H1 (cell line): Measurements from ENCODE around the gene ZYG11B. TPM values are rescaled to one million over a fixed set of nuclear protein-coding genes. Genes with fewer than 3 reads are reported as not detected.
"Not testable (repeated sequence)": the region's sequence is repeated elsewhere in the genome, so short reads cannot be mapped to it uniquely, and the experiment has no call there.

Experiments
- CTCF ChIA-PET: fragments of 300-600 bp; sonication (Branson Sonifier 250); formaldehyde crosslinking; loops from one replicate; lab custom pipeline; 2021; ENCODE audit not compliant: partially characterized antibody; lab: Charles Lee
- POLR2A ChIA-PET: fragments of 300-600 bp; sonication (Branson Sonifier 250); formaldehyde crosslinking; loops from one replicate; lab custom pipeline; 2021; ENCODE audit warnings: inconsistent platforms; ENCODE audit not compliant: partially characterized antibody; lab: Charles Lee
- DNase-seq, 2 experiments: peaks; one replicate each; pipeline versions ENCODE4 v3.0.0 to v3.0.0-alpha.2; 2010 to 2022; ENCODE audit warnings: low spot score in 2 of 2, low read depth in 1 of 2, mixed read lengths in 1 of 2
- FAIRE-seq: peaks from 2 replicates; lab custom pipeline; 2011; peaks lifted over from hg19 to GRCh38; lab: Jason Lieb, UNC
- H2AFZ ChIP-seq: 2 replicates; pipeline ENCODE4 v1.8.1; 2012; ENCODE audit warnings: low read length, inconsistent platforms
- H2AK5ac ChIP-seq: 2 replicates; pipeline ENCODE4 v1.6.1; 2013; ENCODE audit warnings: low read depth, low read length
- H2BK120ac ChIP-seq: replicated peaks from 2 replicates; pipeline ENCODE3; 2013; ENCODE audit warnings: low read depth, low read length, inconsistent platforms
- H2BK12ac ChIP-seq: 2 replicates; pipeline ENCODE4 v1.6.1; 2013; ENCODE audit warnings: low read depth, low read length
- H2BK15ac ChIP-seq: 2 replicates; pipeline ENCODE4 v1.6.1; 2013; ENCODE audit warnings: low read length
- H2BK20ac ChIP-seq: 2 replicates; pipeline ENCODE4 v1.6.1; 2013; ENCODE audit warnings: low read length
- H2BK5ac ChIP-seq: 2 replicates; pipeline ENCODE4 v1.6.1; 2013; ENCODE audit warnings: low read depth, low read length
- H3K14ac ChIP-seq: 2 replicates; pipeline ENCODE4 v1.6.1; 2013; ENCODE audit warnings: inconsistent platforms; ENCODE audit not compliant: insufficient read length
- H3K18ac ChIP-seq: 2 replicates; pipeline ENCODE4 v1.6.1; 2013; ENCODE audit warnings: low read length; ENCODE audit errors: extremely low read depth
- H3K23ac ChIP-seq: 2 replicates; pipeline ENCODE4 v1.6.1; 2013; ENCODE audit warnings: inconsistent platforms; ENCODE audit not compliant: insufficient read length
- H3K23me2 ChIP-seq: 2 replicates; pipeline ENCODE4 v1.6.1; 2013; ENCODE audit warnings: low read depth, low read length
- H3K27ac ChIP-seq: 2 replicates; pipeline ENCODE4 v1.6.1; 2011; ENCODE audit warnings: low read depth, low read length, inconsistent platforms
- H3K27me3 ChIP-seq, 4 experiments: replicated peaks in 1 of 4; 1 replicate in 1 of 4; 2 replicates in 3 of 4; pipeline versions ENCODE4 v1.6.1 to v1.8.1; 2011 to 2013; ENCODE audit warnings: low read length in 3 of 4, mild to moderate bottlenecking in 3 of 4, inconsistent platforms in 2 of 4, mixed read lengths in 2 of 4, moderate library complexity in 1 of 4; ENCODE audit not compliant: control insufficient read depth in 3 of 4, insufficient read depth in 3 of 4; ENCODE audit errors: extremely low read depth in 1 of 4
- H3K36me3 ChIP-seq, 4 experiments: 2 replicates each; pipeline versions ENCODE4 v1.6.1 to v1.8.1; 2011 to 2013; ENCODE audit warnings: mild to moderate bottlenecking in 4 of 4, low read length in 3 of 4, moderate library complexity in 2 of 4, control low read depth in 1 of 4, inconsistent platforms in 1 of 4; ENCODE audit not compliant: insufficient read depth in 4 of 4, control insufficient read depth in 2 of 4
- H3K4ac ChIP-seq: replicated peaks from 2 replicates; pipeline ENCODE3; 2013; ENCODE audit warnings: low read length, low read depth, mixed read lengths, inconsistent platforms; ENCODE audit not compliant: insufficient read length
- H3K4me1 ChIP-seq, 4 experiments: replicated peaks in 1 of 4; 1 replicate in 1 of 4; 2 replicates in 3 of 4; pipeline versions ENCODE4 v1.6.1 to v1.8.1; 2011 to 2013; ENCODE audit warnings: low read length in 3 of 4, inconsistent platforms in 2 of 4, mixed read lengths in 1 of 4; ENCODE audit not compliant: insufficient read depth in 4 of 4, control insufficient read depth in 3 of 4
- H3K4me2 ChIP-seq, 2 experiments: 2 replicates each; pipeline versions ENCODE4 v1.6.1 to v1.8.1; 2011 to 2013; ENCODE audit warnings: low read depth in 2 of 2, low read length in 2 of 2, control low read depth in 1 of 2, inconsistent platforms in 1 of 2, mild to moderate bottlenecking in 1 of 2; ENCODE audit not compliant: insufficient read depth in 1 of 2
- H3K4me3 ChIP-seq, 4 experiments: fragments of 200-600, 300-600 bp in 1 of 4; sonication (generic), shearing (Covaris generic), sonication (Bioruptor Twin) in 1 of 4; 2 replicates each; pipeline versions ENCODE4 v1.5.1 to v1.8.1; 2011 to 2016; ENCODE audit warnings: low read length in 4 of 4, low read depth in 3 of 4, control low read depth in 2 of 4, inconsistent platforms in 2 of 4, mild to moderate bottlenecking in 2 of 4, mixed read lengths in 1 of 4, moderate library complexity in 1 of 4; ENCODE audit not compliant: insufficient read depth in 2 of 4; ENCODE audit errors: extremely low read depth in 1 of 4
- H3K56ac ChIP-seq: replicated peaks from 2 replicates; pipeline ENCODE3; 2013; ENCODE audit warnings: low read depth, mild to moderate bottlenecking, mixed read lengths, low read length, inconsistent platforms; ENCODE audit not compliant: insufficient read length
- H3K79me1 ChIP-seq: 2 replicates; pipeline ENCODE4 v1.6.1; 2013; ENCODE audit warnings: low read depth, low read length, control low read depth
- H3K79me2 ChIP-seq, 2 experiments: 2 replicates each; pipeline versions ENCODE4 v1.6.1 to v1.8.1; 2012 to 2013; ENCODE audit warnings: low read length in 2 of 2, mild to moderate bottlenecking in 2 of 2, inconsistent platforms in 1 of 2; ENCODE audit not compliant: insufficient read depth in 2 of 2, control insufficient read depth in 1 of 2
- H3K9ac ChIP-seq, 4 experiments: replicated peaks in 1 of 4; 1 replicate in 1 of 4; 2 replicates in 3 of 4; pipeline versions ENCODE4 v1.6.1 to v1.8.1; 2011 to 2013; ENCODE audit warnings: low read depth in 3 of 4, low read length in 3 of 4, control low read depth in 2 of 4, mild to moderate bottlenecking in 2 of 4, moderate library complexity in 2 of 4, inconsistent platforms in 1 of 4; ENCODE audit errors: extremely low read depth in 1 of 4
- H3K9me3 ChIP-seq, 2 experiments: 2 replicates each; pipeline versions ENCODE4 v1.6.1 to v1.8.1; 2012 to 2013; ENCODE audit warnings: mild to moderate bottlenecking in 2 of 2, moderate library complexity in 2 of 2, control low read depth in 1 of 2, inconsistent platforms in 1 of 2, low read depth in 1 of 2, low read length in 1 of 2, mixed read lengths in 1 of 2; ENCODE audit not compliant: insufficient read depth in 2 of 2
- H4K20me1 ChIP-seq, 2 experiments: replicated peaks in 1 of 2; 2 replicates each; pipeline versions ENCODE3 to v1.8.1; 2011 to 2013; ENCODE audit warnings: inconsistent platforms in 2 of 2, low read length in 2 of 2, mild to moderate bottlenecking in 1 of 2; ENCODE audit not compliant: insufficient read depth in 2 of 2, control insufficient read depth in 1 of 2
- H4K5ac ChIP-seq: 2 replicates; pipeline ENCODE4 v1.6.1; 2013; ENCODE audit warnings: low read length, low read depth, mixed read lengths, inconsistent platforms; ENCODE audit not compliant: insufficient read length
- H4K8ac ChIP-seq: 2 replicates; pipeline ENCODE4 v1.8.0; 2013; ENCODE audit warnings: mild to moderate bottlenecking, moderate library complexity, low read length, inconsistent platforms; ENCODE audit not compliant: insufficient read depth; ENCODE audit errors: extremely low read depth
- H4K91ac ChIP-seq: replicated peaks from 2 replicates; pipeline ENCODE3; 2013; ENCODE audit warnings: low read length, mixed read lengths, inconsistent platforms; ENCODE audit not compliant: insufficient read length
- BCL11A ChIP-seq, 2 experiments: IDR thresholded peaks; one replicate each; pipeline ENCODE4 v1.6.1; 2011; ENCODE audit warnings: low read depth in 2 of 2, low read length in 2 of 2, mild to moderate bottlenecking in 2 of 2
- CREB1 ChIP-seq: IDR thresholded peaks from 2 replicates; pipeline ENCODE4 v1.6.1; 2012; ENCODE audit warnings: inconsistent platforms
- EZH2 ChIP-seq: fragments of 200-600 bp; sonication (generic); IDR thresholded peaks from 2 replicates; pipeline ENCODE4 v1.7.1; 2012; ENCODE audit warnings: low read depth, mild to moderate bottlenecking, moderate library complexity, low read length, inconsistent platforms; ENCODE audit not compliant: severe bottlenecking
- GABPA ChIP-seq: IDR thresholded peaks from 2 replicates; pipeline ENCODE4 v1.6.1; 2011; ENCODE audit warnings: mild to moderate bottlenecking, low read length, moderate library complexity, borderline replicate concordance; ENCODE audit not compliant: insufficient read depth
- NRF1 ChIP-seq: IDR thresholded peaks from 2 replicates; pipeline ENCODE4 v1.6.1; 2011; ENCODE audit warnings: mild to moderate bottlenecking, low read depth, low read length, improper control_type of control experiment
- TCF12 ChIP-seq: IDR thresholded peaks from 2 replicates; pipeline ENCODE4 v1.6.1; 2011; ENCODE audit warnings: low read depth, mild to moderate bottlenecking, low read length
- USF2 ChIP-seq: IDR thresholded peaks from 2 replicates; pipeline ENCODE4 v1.6.1; 2011; ENCODE audit warnings: low read length, improper control_type of control experiment
- ZNF274 ChIP-seq: IDR thresholded peaks from 2 replicates; pipeline ENCODE4 v1.7.0; 2012; ENCODE audit warnings: low read length, borderline replicate concordance; ENCODE audit errors: extremely low read depth
- WGBS, 2 experiments: shearing (Covaris generic) in 1 of 2; methylation state at CpG; one replicate each; pipeline versions ENCODE4 v1.1.6 to v1.1.7; 2013 to 2015; ENCODE audit warnings: low lambda C conversion rate in 2 of 2, mixed read lengths in 2 of 2, inconsistent platforms in 1 of 2, low coverage in 1 of 2, missing lambda C conversion rate in 1 of 2; ENCODE audit not compliant: insufficient replicate concordance in 2 of 2, insufficient coverage in 1 of 2, insufficient read length in 1 of 2; ENCODE audit errors: extremely low coverage in 1 of 2, missing lambda C conversion rate in 1 of 2; 5-methylcytosine and 5-hydroxymethylcytosine counted together
- polyA plus RNA-seq, 7 experiments: library from polyadenylated mRNA; depleted of rRNA in 3 of 7; stranded (reverse) in 5 of 7; unstranded in 2 of 7; fragments of >200 nt in 5 of 7; fragments of 200-250 nt in 2 of 7; gene quantifications; 1 replicate in 5 of 7; 2 replicates in 1 of 7; 4 replicates in 1 of 7; pipeline versions ENCODE4 v1.2.1 to v1.2.3, GENCODE V29; 2011 to 2013; ENCODE audit warnings: missing spikeins in 2 of 7, mixed read lengths in 2 of 7
- total RNA-seq: library from RNA; stranded (reverse); fragmentation: NEBNext Ultra II Directional; extraction: Animal tissue kit (Norgen Biotek cat#: 25700); gene quantifications from 2 replicates; pipeline ENCODE4 v1.2.1, GENCODE V29; 2021

The ZYG11B gene
- total and polyA plus RNA-seq, 2 of the 8 experiments (the other 6 are each of a cell fraction or from before 2014, with no cell fraction given) = 4.4 to 20.9 TPM

- TF ChIP-seq NRF1 (no peak), GABPA (no peak), TCF12 (no peak), ZNF274 (no peak), CREB1 (no peak), EZH2 (no peak), BCL11A (IDR thresholded peaks at IDR 0.05; ENCODE audit: low read depth in 2 of 2, low read length in 2 of 2) (no peak), USF2 (no peak)
Measured at GRCh38 chr1:52692697-52693096, 33.6 kb upstream of the ZYG11B start (continued).

GRCh38 chr1:52693351-52693750 lies 32.9 kb upstream of the ZYG11B start:
- POLR2A ChIA-PET = interaction anchor here (1.4 kb wide), 1 partner anchor 10 kb away, joined by 3 read pairs; no protein-coding TSS in a partner anchor
- H3K14ac ChIP-seq, H4K91ac ChIP-seq, H4K8ac ChIP-seq, H3K27ac ChIP-seq, H2AK5ac ChIP-seq, H3K4me3 ChIP-seq, DNase-seq, H3K18ac ChIP-seq, H3K9ac ChIP-seq, H2BK20ac ChIP-seq, H2BK5ac ChIP-seq, CTCF ChIA-PET, H2BK15ac ChIP-seq, H2BK120ac ChIP-seq, H3K4me2 ChIP-seq, H3K23ac ChIP-seq, H3K27me3 ChIP-seq, H3K23me2 ChIP-seq, H3K56ac ChIP-seq, H3K4ac ChIP-seq, H4K5ac ChIP-seq, FAIRE-seq, H4K20me1 ChIP-seq, H2BK12ac ChIP-seq, H3K9me3 ChIP-seq, H3K4me1 ChIP-seq, H2AFZ ChIP-seq: not testable (repeated sequence)
- Histone ChIP-seq H3K79me2 (peaks cover 16 to 53% of the 10 kb centered on the region in 2 experiments), H3K36me3 (peaks cover 10 to 45% (median 20%) of the 10 kb centered on the region in 4 experiments), H3K79me1 (peaks cover 14% of the 10 kb centered on the region; the same call in 1 of the 2 replicates)
- 99% methylated on average over 4 of the region's 10 CpGs; no CpG with 5 or more reads in 1 of the 2 experiments for whole genome bisulfite sequencing, 2 experiments
